Transverse colon (tissue), 3 donors: ENCODE results near the gene THAP4.
"Not testable (repeated sequence)": the region's sequence is repeated elsewhere in the genome, so short reads cannot be mapped to it uniquely, and the experiment has no call there.

Source experiments
- CTCF ChIP-seq, 5 experiments: fragments of 200-600 bp in 3 of 5; fragments of 450-650 bp in 2 of 5; sonication (generic) in 3 of 5; IDR thresholded peaks; 1 replicate in 2 of 5; 2 replicates in 3 of 5; pipeline ENCODE4 v1.5.1; 2016 to 2017; ENCODE audit warnings: antibody characterized with exemption in 5 of 5, inconsistent platforms in 3 of 5, mild to moderate bottlenecking in 2 of 5, moderate library complexity in 1 of 5
- EP300 ChIP-seq: sonication (generic); formaldehyde crosslinking; IDR thresholded peaks from one replicate; pipeline ENCODE4 v1.6.1; 2017; ENCODE audit warnings: antibody characterized with exemption, low read depth
- POLR2A ChIP-seq: fragments of 450-650 bp; IDR thresholded peaks from one replicate; pipeline ENCODE4 v1.6.1; 2016; ENCODE audit warnings: antibody characterized with exemption, mild to moderate bottlenecking, moderate library complexity

- TF ChIP-seq CTCF (IDR thresholded peaks at IDR 0.05); POLR2A; EP300: not testable (repeated sequence)
Measured at GRCh38 chr2:241566021-241566420, 70.9 kb downstream of the THAP4 start.
